ENCODE results near the gene SLC39A5. TPM values are rescaled to one million over a fixed set of nuclear protein-coding genes. Genes with fewer than 3 reads are reported as not detected.
A peak's percentile ranks its signal among the peaks of the same experiment; 100 is the strongest.

SLC39A5 gene
- polyA plus RNA-seq, 1 donor from 2014 or later = 0.33 TPM

GRCh38 chr12:56188131-56188777, 41.6 kb upstream of the SLC39A5 start:
- H3K4me2 ChIP-seq (ENCODE audit: low read length) = peak overlapping the region; percentile 95
- H3K27ac ChIP-seq (ENCODE audit: low read length) = peak overlapping the region; percentile 97
- no peaks in the 10 kb centered on the region for H4K20me1 ChIP-seq (ENCODE audit: insufficient read depth)
- H3K9me3 ChIP-seq (ENCODE audit: low read length) = no peaks in the 10 kb centered on the region
- peaks cover 35% of the 10 kb centered on the region for H3K79me2 ChIP-seq (replicated peaks; ENCODE audit: insufficient read depth, low read length)
- H3F3A ChIP-seq (ENCODE audit: insufficient read depth, low read length, poor library complexity, severe bottlenecking) = peaks cover 7% of the 10 kb centered on the region
- peak overlapping the region; percentile 66 for H2AFZ ChIP-seq (ENCODE audit: low read depth, low read length)
- no peaks in the 10 kb centered on the region for H3K9me2 ChIP-seq (ENCODE audit: insufficient read depth, low read length)
- H3K9ac ChIP-seq (ENCODE audit: low read length) = peak overlapping the region; percentile 99
- H3K36me3 ChIP-seq (ENCODE audit: insufficient read depth, low read length) = peaks cover 14% of the 10 kb centered on the region
- peak overlapping the region; percentile 97 for H3K4me3 ChIP-seq (ENCODE audit: low read length)
- no peak for TF ChIP-seq RAD21 (conservative IDR thresholded peaks at IDR 0.05)
- no peak for TF ChIP-seq CTCF (IDR thresholded peaks at IDR 0.05; ENCODE audit: poor library complexity, severe bottlenecking)
- no peak for TF ChIP-seq TAF1 (IDR thresholded peaks at IDR 0.05; ENCODE audit: low read depth)
- TF ChIP-seq POLR2AphosphoS5 (IDR thresholded peaks at IDR 0.05) = no peak
- TF ChIP-seq SMC3 (conservative IDR thresholded peaks at IDR 0.05; ENCODE audit: poor library complexity) = no peak
- no peak for TF ChIP-seq EZH2 (IDR thresholded peaks at IDR 0.05; ENCODE audit: borderline replicate concordance, insufficient read depth, low read length, poor library complexity, severe bottlenecking)
- no peak for TF ChIP-seq EP300 (conservative IDR thresholded peaks at IDR 0.05; ENCODE audit: poor library complexity, severe bottlenecking)
- no peak for TF ChIP-seq MXI1 (conservative IDR thresholded peaks at IDR 0.05; ENCODE audit: poor library complexity, severe bottlenecking)
- TF ChIP-seq REST (IDR thresholded peaks at IDR 0.05; ENCODE audit: borderline replicate concordance) = no peak
- H3K27me3 ChIP-seq (ENCODE audit: insufficient read depth, low read depth, low read length) = no peaks in the 10 kb centered on the region

- Histone ChIP-seq H3K4me3 (ENCODE audit: low read length) (peak overlapping the region; percentile 97), H3K27me3 (ENCODE audit: insufficient read depth, low read depth, low read length) (no peaks in the 10 kb centered on the region), H3K27ac (ENCODE audit: low read length) (peak overlapping the region; percentile 97), H4K20me1 (ENCODE audit: insufficient read depth) (no peaks in the 10 kb centered on the region), H3K9ac (ENCODE audit: low read length) (peak overlapping the region; percentile 99), H3K9me2 (ENCODE audit: insufficient read depth, low read length) (no peaks in the 10 kb centered on the region), H3K36me3 (ENCODE audit: insufficient read depth, low read length) (peaks cover 10% of the 10 kb centered on the region), H3F3A (ENCODE audit: insufficient read depth, low read length, poor library complexity, severe bottlenecking) (peaks cover 7% of the 10 kb centered on the region), H3K9me3 (ENCODE audit: low read length) (no peaks in the 10 kb centered on the region), H3K4me2 (ENCODE audit: low read length) (peak overlapping the region; percentile 95), H2AFZ (ENCODE audit: low read depth, low read length) (peak overlapping the region; percentile 66), H3K79me2 (replicated peaks; ENCODE audit: insufficient read depth, low read length) (peaks cover 35% of the 10 kb centered on the region)
- TF ChIP-seq EP300 (conservative IDR thresholded peaks at IDR 0.05; ENCODE audit: poor library complexity, severe bottlenecking) = no peak
- TF ChIP-seq MXI1 (conservative IDR thresholded peaks at IDR 0.05; ENCODE audit: poor library complexity, severe bottlenecking) = no peak
- no peak for TF ChIP-seq TAF1 (IDR thresholded peaks at IDR 0.05; ENCODE audit: low read depth)
- TF ChIP-seq REST (IDR thresholded peaks at IDR 0.05; ENCODE audit: borderline replicate concordance) = no peak
- no peak for TF ChIP-seq EZH2 (IDR thresholded peaks at IDR 0.05; ENCODE audit: borderline replicate concordance, insufficient read depth, low read length, poor library complexity, severe bottlenecking)
- no peak for TF ChIP-seq POLR2AphosphoS5 (IDR thresholded peaks at IDR 0.05)
- no peak for TF ChIP-seq CTCF (IDR thresholded peaks at IDR 0.05; ENCODE audit: poor library complexity, severe bottlenecking)
- no peak for TF ChIP-seq SMC3 (conservative IDR thresholded peaks at IDR 0.05; ENCODE audit: poor library complexity)
- no peak for TF ChIP-seq RAD21 (conservative IDR thresholded peaks at IDR 0.05)
Measured at GRCh38 chr12:56188778-56189098, 41.1 kb upstream of the SLC39A5 start.
